Fibroblast of skin of left biceps (primary cell): ENCODE results near the gene NR2F2.

ENCODE experiments used
- DNase-seq, 2 experiments: peaks; one replicate each; pipeline ENCODE4 v3.0.0-alpha.2; 2013; ENCODE audit warnings: low read depth in 2 of 2

Gene NR2F2

DNA sequence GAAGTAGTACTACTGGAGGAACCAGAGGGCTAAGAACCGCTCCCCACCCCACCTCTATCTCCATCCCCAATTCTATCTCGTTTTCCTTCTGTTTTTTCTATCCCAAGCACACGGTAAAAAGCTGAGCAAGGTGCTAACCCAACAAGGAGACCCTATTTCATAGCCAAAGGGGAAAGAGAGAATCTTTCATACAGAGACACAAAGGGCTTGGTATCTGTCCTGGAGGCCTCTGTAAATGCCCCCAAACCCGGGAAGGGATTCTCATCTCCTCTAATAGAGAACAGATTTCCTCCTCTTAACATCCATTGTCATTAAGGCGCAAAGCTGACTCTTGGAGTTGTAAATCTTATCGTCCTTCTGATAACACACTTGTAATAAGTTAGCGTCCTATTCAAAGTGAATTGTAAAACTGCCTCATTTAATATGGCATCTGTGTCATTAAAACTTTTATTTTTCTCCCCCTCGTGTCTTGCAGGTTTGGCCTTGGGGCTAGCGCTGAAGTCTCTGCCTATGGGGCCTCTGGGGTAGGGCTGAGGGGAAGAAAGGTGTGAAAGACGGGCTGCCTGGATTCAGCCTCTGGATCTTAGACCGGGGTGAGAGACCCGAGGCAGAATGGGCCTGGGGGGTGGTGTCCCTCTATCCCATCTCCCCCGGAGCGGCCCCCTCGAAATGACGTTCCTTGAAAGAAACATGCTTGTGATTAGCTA is 12.1 kb downstream of the NR2F2 start:
- DNase-seq: no peak

DNA sequence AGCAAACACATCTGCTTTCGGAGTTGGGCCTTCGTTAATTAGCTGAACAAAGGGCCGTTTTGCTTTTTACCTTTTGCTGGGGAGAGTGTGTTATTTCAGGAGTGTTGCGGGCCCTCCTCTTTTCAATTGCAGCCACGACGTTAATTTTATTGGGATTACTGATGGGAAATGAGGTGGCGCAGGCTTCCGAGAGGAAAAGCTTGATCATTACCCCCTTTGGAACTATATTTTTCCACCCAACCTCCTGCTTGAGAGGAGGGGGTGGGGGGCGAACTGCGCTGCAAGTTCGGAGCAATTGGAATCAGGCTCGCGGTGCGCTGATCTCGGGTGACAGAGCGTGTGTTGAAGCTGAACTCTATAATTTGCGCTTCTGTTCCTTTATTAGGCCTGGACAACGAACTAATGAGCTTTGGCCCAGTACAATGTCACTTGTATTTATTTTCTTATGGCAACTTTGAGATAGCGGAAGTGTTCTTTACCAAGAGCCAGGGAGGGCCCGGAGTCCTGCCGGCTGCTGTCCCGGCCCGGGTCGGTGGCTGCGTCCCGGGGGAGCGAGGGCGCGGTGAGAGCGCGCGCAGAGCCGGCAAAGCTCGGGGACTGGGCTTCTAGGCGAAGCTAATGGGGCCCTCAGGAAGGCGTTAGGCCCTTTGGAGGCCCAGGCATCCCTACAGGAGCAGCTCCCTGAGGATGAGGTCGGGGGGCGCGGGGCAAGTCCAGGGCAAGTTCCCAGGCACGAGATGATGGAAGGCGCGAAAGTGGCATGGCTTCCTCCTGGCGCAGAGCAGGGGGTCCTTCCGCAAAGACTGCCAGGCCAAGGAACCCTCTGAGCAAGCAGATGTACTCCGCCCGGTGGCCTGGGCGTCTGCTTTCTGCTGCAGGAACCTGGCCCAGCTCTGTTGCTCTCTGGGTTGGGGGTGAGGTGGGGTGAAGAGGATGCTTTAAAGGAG is 12.9 kb downstream of the NR2F2 start:
- no peak for DNase-seq

DNA sequence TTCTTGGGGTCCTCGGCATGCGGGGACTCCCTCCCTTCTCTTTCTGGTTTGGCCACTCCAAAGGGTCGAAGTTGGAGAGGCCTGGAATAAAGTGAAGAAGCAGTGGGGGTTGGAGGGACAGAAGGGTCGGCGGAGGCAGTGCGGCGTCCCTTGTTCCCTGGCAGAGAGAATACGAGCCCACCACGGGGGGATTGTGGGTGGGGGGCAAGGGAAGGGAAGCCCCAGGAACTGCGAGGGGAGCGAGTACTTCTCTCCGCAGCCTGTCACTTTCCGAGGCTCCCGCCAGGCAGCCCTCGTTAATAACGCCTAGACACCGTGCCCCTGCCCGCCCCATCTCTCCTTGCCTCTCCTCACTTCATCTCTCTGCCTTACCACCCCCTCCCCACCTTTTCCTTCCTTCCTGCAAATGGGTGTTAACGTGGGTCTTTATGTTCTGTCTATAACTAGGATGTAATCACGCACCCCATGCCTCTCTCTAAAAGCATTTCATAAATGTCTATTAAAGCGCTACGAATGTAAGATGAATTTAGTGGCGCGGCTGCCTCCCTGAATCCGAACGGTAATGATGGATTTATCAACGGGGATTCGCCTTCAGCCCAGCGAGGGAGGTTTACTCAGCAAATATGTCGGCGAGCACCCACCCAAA is 13.7 kb downstream of the NR2F2 start:
- DNase-seq: no peak

DNA sequence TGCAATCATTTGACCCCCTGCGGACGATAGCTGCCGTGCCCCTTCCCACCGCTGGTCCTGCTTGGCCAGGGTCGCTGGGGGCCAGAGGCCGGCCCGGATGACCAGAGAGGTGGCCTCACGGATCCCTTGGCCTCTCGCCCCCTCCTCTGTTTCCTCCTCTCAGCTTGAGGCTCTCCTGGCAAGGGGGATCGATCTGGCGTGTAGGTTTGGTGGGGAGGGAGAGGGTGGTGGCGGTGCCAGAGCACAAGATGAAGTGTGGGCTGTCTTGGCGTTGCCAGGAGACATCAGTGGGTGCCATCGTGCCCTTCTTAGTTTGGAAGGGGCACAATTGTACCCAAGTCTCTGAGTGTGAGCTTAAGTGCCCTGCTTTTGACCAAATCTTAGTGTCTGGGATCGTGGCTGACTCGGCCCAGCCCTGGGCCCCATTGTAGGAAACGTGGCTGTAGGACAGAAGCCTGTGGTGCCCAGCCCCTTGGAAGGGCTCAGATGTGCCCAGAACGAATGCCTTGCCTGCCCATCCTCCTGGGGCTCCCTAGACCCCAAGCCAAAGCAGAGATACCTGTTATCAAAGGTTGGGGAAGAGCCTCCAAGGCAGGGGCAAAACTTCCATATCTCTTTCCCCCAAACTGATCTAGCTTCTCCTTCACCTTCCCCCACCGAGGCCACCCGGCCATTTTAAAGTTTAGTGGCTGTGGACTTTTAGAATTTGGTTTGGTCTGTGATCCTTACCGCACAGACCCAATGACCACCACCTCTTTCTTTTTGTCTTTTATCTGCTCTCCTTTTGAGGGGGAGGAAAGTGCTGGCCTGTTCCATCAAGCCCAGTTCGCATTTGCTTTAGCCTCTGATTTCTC is 14.4 kb downstream of the NR2F2 start:
- no peak for DNase-seq

DNA sequence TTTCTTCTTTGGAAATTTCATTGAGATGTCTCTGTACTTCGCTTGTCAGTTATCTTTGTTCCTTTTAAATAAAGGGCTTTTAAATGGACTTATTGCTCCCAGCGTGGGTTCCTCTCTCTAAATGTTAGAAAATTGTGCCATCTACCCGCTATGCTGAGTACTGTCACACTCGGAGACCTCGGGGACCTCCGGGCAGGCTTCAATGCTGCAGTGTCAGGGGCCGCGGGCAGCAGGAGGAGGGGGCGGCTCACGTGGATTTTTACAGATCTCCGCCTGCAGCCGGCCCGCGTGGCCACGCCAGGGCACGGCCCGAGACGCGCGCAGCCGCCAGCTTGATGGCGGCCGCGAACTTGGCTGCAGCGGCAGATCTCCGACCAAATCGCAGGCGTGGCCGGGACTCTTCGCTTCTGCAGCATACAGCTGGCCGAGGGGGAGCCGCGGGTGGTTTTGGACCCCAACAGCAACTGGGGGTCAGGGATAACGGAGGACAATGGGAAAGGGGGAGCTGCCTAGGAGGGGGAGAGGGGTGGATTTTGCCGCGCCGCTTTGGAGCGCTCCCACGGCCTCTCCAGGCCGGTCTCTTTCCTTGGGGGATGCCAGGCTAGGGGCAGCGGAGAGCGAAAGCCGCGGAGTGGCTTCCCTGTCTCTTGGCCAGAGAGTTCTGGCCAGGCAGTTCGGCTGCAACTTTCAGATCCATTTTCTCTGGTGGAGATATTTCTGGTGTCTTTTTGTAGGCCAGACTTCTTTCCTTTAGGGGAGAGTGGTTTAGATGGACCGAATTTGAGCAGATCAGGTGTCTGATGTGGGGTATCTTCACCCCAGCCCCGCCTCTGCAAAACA is 15.3 kb downstream of the NR2F2 start:
- no peak for DNase-seq

DNA sequence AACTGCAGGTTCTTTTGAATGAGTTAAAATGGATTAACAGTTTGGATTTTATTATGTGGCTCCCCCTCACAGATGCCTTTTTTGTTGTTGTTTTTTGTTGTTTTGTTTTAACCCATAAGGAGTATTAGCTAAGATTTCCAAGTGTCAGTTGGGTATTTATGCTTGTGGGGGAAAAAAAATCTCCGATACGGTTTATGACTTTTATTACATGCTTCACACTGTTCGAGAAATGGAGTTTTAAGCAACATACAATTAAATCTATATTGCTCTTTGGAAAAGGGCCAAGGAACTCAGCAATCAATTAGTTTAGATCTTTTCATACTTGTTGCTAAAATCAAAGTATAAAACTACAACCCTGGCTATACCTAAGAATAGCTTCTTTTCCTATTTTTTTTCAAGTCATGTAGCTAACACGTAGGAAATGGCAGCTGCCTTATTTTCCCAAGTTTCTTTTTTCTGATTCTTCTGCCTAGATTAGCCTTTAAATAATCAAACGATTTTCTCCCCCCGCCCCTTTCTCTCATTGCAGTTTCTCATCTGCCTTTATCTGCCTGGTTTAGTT is 16.0 kb downstream of the NR2F2 start:
- no peak for DNase-seq

DNA sequence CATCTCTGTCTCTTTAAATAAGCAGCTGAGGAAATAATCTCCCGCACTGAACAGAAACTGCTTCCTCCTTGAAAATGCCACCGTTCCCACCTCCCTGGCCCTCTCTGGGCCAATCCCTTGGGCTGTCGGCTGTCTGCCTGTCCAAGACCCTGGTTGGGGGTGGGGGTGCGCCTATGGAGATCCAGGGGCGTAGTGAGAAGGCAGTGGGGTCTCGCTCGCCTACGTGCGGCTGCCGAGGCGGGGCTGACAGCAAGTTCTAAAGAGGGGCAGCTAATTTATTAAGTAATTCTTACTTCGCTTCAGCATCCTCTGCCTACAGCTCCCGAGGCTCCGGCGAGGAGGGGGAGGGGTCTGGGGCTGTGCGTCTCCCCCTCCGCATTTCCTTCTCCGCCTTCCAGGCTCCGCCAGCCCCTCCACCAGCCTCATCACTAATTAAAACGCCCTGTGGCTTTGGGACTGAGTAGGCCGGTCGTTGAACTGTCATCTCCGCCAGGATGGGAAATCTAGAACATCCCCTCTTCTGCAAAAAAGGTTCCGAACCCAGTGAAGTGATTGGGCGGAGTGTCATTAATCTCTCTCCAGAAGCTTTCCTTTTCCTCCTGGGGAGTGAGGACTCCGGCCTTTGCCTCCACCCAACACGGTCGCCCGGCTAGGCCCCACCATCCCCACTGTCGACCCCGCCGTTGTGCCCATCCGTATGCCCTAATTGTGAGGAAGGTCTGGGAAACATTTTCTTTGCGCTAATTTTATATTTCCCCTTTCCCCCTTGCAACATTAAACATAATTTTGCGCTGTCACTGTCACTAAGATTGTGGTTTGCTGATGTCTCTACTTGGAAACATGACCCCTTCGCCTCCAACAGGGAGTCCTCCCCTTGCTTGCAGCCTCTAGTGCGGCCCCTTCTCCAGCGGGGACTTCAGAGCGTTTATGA is 16.9 kb downstream of the NR2F2 start:
- no peak for DNase-seq

DNA sequence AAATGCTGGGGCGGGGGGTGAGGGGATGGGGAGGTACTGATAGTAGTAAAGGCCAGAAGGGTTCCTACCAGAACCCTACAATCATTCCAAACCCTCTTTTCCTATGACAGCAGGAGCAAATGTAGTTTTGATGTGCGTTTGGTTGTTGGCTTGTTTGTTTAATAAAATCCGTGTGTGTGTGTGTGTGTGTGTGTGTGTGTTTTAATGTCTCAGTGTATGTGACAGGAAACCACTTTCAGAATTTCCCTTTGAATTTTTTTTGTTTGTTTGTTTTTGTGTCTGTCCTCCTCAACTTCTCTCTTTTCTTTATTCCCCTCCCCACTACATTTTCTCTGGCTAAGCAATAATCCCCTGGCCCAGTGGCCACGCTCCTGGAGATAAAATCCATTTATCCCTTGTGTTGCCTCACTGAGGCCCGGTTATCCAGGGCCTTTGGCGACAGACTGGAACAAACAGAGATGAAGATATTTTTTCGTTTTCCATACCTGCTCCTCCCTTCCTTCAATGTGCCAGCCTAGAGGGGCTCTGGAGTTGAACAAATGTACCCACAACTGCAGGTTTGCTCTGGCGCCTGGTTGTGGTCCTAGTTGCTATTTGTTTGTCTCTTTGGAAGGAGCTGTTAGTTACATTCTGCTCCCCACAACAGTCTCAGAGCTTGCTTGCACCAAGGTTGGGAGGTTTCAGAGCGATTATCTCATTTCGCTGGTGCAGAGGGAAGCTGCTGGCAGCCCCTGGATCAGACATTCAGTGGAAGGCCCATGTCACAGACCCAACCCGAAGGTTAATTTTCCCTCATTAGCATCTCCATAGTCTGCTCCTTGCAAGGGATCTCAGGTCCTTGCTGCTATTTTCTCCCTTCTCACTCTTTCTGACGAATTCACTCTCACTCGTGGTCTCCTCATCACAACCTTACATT is 17.9 kb downstream of the NR2F2 start:
- DNase-seq: no peak

DNA sequence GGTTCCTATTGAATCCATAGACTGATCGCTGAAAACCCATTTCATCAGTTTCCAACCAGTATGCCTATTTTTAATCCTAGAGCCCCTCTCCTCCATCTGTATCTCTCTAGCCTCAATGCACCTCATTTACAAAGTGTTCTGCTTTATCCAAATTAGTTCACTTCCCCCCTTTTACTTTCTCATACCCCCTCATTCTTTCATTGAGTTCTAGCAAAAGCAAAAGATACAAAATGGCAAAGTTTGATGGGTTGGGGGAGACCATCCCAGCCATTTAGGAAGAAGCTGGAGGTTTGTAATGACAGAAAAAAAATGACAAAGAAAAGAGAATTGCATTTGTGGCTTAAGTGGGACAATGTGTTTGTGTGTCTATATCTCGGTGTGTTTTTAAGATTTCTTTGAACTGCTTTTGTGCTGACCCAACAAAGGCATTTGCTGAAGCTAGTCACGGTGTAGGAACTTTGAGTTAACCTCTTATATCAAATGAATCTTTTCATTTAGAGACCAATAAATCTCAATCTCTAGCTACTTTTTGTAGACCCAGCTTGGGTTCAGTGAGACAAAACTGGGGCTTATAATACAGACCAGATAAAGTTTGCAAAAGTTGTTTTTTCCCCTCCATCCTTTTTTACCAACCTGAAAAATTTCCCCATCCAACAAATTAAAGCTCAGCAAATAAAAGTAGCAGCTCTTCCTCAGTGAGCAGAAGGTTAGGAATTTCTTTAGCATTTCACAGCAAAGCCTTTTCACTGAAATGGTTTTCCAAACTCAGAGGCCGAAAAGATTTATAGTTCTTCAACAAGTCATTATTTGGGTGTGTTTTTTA is 18.7 kb downstream of the NR2F2 start:
- DNase-seq: no peak

DNA sequence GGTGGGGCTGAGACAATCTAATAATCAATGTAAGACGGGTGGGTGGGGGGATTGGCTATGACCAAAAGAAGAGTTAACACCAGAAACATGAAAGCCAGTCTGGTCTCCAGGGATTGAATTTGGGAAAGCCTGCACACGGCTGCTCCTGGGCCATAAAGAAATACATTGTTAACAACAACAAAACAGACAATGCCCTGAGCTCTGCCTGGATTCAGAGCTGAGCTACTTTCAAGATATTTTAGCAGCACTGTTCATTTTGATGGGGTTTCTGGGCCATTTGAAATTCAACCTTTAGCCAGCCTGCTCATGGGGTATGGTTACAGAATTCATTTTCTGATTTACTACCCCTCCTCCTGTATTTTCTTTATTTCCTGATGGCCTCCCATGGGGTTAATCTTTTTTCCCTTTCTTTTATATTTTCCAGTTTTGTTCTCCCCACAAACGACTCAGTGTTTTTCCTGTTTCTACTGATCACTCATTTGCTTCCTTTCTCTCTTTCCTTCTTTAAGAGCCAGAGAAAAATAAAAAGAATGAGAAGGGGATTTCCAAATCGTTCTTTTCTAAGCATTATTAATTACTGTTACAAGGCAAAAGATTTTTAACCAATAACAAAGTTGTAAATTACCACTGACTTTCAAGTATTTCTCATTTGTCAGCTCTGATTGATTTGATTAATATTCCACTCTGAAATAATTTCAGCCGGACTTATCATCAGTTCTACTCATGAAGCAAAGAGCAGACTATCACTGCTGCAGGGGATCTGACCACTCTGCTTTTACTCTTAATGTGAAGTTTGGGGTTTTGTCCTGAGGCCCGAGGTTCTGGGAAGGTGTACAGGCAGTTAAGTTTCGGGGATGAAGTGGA is 19.6 kb downstream of the NR2F2 start:
- DNase-seq: no peak

DNA sequence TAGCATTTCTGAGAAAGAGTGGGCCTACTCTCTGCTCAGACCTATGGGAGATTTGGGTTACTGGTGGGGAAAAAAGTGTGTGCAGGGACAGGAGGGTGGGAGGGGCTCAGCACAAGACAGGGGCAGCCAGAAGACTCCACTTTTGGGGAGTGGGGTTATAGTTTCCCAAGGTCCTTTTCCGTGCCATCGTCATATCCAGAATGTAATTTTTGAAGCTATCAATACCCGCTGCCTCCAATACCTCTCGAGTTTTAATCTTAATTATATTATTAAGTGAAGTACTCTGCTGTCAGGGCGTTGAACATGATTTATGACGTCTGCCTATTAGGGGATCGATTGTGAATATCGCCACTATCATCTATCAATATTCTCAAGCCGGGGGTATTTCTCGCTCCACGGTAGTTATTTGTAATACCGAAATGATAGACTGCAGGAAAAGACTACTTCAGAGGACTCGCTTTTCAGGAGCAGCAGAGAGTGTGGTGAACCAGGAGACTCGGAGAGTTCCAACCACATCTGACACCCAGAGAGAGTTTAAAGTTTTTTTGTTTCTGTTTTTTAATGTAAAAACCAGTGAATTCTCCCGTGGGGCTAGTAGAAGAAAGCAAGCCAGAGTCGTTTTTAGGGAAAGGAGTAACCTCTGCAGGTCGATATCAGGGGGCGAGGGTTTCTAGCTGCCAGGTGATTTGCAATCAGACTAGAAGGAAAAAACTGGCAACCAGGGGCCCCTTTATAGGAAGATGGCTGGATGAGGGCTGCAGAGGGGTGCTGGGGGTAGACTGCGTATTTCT is 20.6 kb downstream of the NR2F2 start:
- no peak for DNase-seq

DNA sequence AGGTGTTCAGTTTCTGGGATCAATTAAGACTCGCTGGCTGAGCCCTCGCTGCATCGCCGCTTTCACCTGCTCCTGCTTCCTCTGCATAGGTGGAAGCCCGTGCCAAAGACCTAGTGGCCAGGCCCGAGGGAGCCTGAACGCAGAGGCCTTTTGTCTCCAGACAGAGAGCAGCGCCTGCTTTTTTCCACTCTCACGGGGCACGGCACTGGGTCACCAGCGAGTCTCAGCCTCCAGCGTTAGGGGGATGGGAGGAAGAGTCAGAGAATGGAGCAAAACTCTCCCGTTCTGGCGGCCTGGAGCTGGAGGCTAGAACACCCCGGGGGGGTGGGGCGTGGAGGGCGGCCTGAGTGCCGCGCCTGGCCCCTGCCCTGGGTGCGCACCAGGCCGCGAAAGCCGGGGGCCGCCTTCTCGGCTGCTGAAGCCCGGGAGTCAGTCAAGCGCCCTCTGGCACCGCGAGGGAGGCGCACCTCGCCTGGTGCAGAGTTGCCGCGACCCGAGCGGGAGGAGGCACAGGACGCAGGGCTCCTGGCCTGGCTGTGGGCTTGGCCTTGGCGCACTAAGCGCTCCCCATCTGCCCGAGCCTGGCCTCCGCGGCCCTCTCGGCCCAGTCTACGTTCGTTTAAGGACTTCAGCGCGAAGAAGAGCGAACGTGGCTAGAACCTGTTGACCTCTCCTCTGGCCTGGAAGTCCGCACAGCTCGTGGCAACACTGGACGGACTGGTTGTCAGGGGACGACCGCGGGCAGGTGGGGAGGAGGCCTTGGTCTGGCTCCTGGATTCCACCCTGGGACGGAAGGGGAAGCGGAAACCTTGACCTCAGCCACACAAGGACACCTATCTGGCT is 21.5 kb downstream of the NR2F2 start:
- no peak for DNase-seq

DNA sequence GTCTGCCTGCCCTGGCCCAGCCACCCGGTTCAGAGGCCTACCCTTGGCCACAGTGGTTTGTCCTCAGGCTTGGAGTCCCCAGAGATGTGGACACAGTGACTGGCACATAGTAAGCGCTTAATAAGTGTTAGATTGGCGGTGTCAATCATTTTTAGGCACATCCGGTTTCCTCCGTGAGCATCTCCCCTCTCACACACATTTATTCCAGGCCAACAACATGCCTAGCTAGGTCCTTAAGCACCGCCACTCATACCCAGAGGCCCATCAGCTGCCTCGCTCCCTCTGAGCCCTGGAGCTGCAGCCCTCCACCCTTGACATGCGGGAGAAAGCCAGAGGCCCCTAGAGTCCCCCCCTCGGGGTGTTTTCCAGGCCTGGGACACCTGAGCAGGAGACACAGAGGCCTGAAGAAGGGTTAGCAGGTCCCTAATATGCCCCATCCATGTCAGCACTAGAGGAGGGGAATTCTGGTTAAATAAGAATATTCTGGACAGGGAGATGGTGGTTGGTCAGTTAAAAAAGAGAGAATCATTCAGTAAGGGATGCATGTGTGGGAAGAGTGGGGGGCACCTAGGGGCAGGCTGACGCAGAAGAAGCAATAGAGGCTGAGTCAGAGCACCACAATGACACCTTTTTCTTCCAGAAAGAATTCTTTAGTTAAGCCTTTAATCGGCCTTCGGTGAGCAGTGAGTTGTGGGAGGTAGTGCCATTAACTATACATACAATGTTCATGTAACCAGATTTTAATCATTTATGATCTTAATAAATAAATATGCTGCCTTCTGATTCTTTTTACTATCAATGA is 22.3 kb downstream of the NR2F2 start:
- no peak for DNase-seq
